ENCODE data around the gene BAHCC1.

The BAHCC1 gene

GRCh38 chr17:81487089-81487486 is 91.8 kb downstream of the BAHCC1 start:
- TF ChIP-seq CTCF (IDR thresholded peaks at IDR 0.05; ENCODE audit: borderline replicate concordance, insufficient read depth, low read depth, low read length), result no peak
- H3K4me3 ChIP-seq (ENCODE audit: low read depth, low read length), result no peak overlapping the region

GRCh38 chr17:81487487-81488275 is 92.4 kb downstream of the BAHCC1 start:
- H3K4me3 ChIP-seq (ENCODE audit: low read depth, low read length), result peak overlapping the region; percentile 60
- no peak for TF ChIP-seq CTCF (IDR thresholded peaks at IDR 0.05; ENCODE audit: borderline replicate concordance, insufficient read depth, low read depth, low read length)

GRCh38 chr17:81488276-81488860 is 93.1 kb downstream of the BAHCC1 start:
- peak overlapping the region; percentile 60 for H3K4me3 ChIP-seq (ENCODE audit: low read depth, low read length)
- no peak for TF ChIP-seq CTCF (IDR thresholded peaks at IDR 0.05; ENCODE audit: borderline replicate concordance, insufficient read depth, low read depth, low read length)

GRCh38 chr17:81489012-81489997 is 94.0 kb downstream of the BAHCC1 start:
- TF ChIP-seq CTCF (IDR thresholded peaks at IDR 0.05; ENCODE audit: borderline replicate concordance, insufficient read depth, low read depth, low read length), result no peak
- H3K4me3 ChIP-seq (ENCODE audit: low read depth, low read length), result no peak overlapping the region

- no peak overlapping the region for H3K4me3 ChIP-seq (ENCODE audit: low read depth, low read length)
- TF ChIP-seq CTCF (IDR thresholded peaks at IDR 0.05; ENCODE audit: borderline replicate concordance, insufficient read depth, low read depth, low read length), result no peak
These were observed 95.0 kb downstream of the BAHCC1 start for GRCh38 chr17:81489998-81490992.

- no peak for TF ChIP-seq CTCF (IDR thresholded peaks at IDR 0.05; ENCODE audit: borderline replicate concordance, insufficient read depth, low read depth, low read length)
- H3K4me3 ChIP-seq (ENCODE audit: low read depth, low read length), result no peak overlapping the region
These were observed 95.9 kb downstream of the BAHCC1 start for GRCh38 chr17:81491181-81491581.
